ENCODE measurements around the gene RPL36AL. TPM values are rescaled to one million over a fixed set of nuclear protein-coding genes. Genes with fewer than 3 reads are reported as not detected.
A peak's percentile ranks its signal among the peaks of the same experiment; 100 is the strongest.

The RPL36AL gene
- total and polyA plus RNA-seq, 10 of the 15 experiments (the other 5 are each of a cell fraction or from before 2014, with no cell fraction given), result 222 to 1,379 (median 545) TPM

GRCh38 chr14:49585803-49586672 is 34.4 kb downstream of the RPL36AL start, which contains the start of gene RPS29:
TSS of gene RPS29 (minus strand) at chr14:49586380. CDS start at chr14:49586346, 34 bp downstream.
- Histone ChIP-seq H3K27me3 (replicated peaks in 1 of 2; ENCODE audit: control insufficient read depth in 2 of 2, insufficient read depth in 2 of 2, low read length in 1 of 2) (no peaks in the 10 kb centered on the region), H3K4me3 (peak within 1 kb of the TSS; percentile 90), H3K9me3 (replicated peaks; ENCODE audit: control insufficient read depth, insufficient read depth, low read length) (no peaks in the 10 kb centered on the region), H3K4me2 (ENCODE audit: control insufficient read depth, insufficient read depth) (peak within 1 kb of the TSS; percentile 76), H3K9ac (ENCODE audit: control insufficient read depth, insufficient read depth, low read length) (peak within 1 kb of the TSS; percentile 99), H3K79me2 (ENCODE audit: control insufficient read depth, insufficient read depth, low read length) (peaks cover 52% of the 10 kb centered on the region), H3K27ac (ENCODE audit: control insufficient read depth, insufficient read depth) (peak within 1 kb of the TSS; percentile 99), H4K20me1 (ENCODE audit: control insufficient read depth, insufficient read depth) (peaks cover 4% of the 10 kb centered on the region; the same call in 1 of the 2 replicates), H3K36me3 (ENCODE audit: control insufficient read depth in 2 of 2, insufficient read depth in 2 of 2, low read length in 1 of 2) (peaks cover 2 to 13% of the 10 kb centered on the region in 2 experiments; a peak in 2 of 4 replicates), H3K4me1 (ENCODE audit: control insufficient read depth, insufficient read depth, low read length) (no peaks in the 10 kb centered on the region), H2AFZ (ENCODE audit: control insufficient read depth, low read depth, low read length) (peak within 1 kb of the TSS; percentile 77)
- BruUV-seq (replicated peaks), result no TSS peak
- peak; percentile 84 for ATAC-seq
- intact Hi-C loops (cut with micrococcal nuclease; ENCODE audit: unreplicated experiment) (loop anchor here (1.0 to 5.0 kb wide), 4 partner anchors 12 to 124 kb away; partner anchors contain the start of genes DNAAF2, LRR1, MGAT2 and RPL36AL), in situ Hi-C loops (cut with MboI) (no loop called here)
- DNase-seq (ENCODE audit: low read depth, low spot score), result peak; percentile 99
- SMC1A ChIA-PET (ENCODE audit: uncharacterized antibody, unreplicated experiment), result interaction anchor here (0.8 to 2.8 kb wide), 13 partner anchors 9 to 266 kb away, joined by 3 to 12 read pairs (median 5); partner anchors contain the start of genes LRR1, MGAT2, NEMF and RPL36AL
- CTCF ChIA-PET, result interaction anchor here (0.6 to 5.6 kb wide), 16 partner anchors 11 to 1064 kb away, joined by 3 to 75 read pairs (median 4); partner anchors contain the start of genes LRR1, MGAT2, POLE2 and RPL36AL
- peak; percentile 97 for FAIRE-seq
- under 1% methylated on average over 54 of the region's 55 CpGs for WGBS (ENCODE audit: insufficient coverage, insufficient replicate concordance, low lambda C conversion rate, missing lambda C conversion rate)
- RAD21 ChIA-PET (ENCODE audit: unreplicated experiment), result interaction anchor here (0.7 to 4.2 kb wide), 10 partner anchors 10 to 277 kb away, joined by 3 to 27 read pairs (median 10); partner anchors contain the start of genes LRR1, MGAT2 and RPL36AL
- POLR2A ChIA-PET, result interaction anchor here (0.6 to 5.4 kb wide), 13 partner anchors 11 to 290 kb away, joined by 3 to 62 read pairs (median 5); partner anchors contain the start of genes KLHDC2, LRR1, MGAT2 and RPL36AL
- TF ChIP-seq LARP7 (IDR thresholded peaks at IDR 0.05), result peak; percentile 69; the same call in 1 of the 2 replicates
- TF ChIP-seq ZBTB40 (IDR thresholded peaks at IDR 0.05; ENCODE audit: borderline replicate concordance), result peak; percentile 75; the same call in 1 of the 2 replicates
- TF ChIP-seq REST (IDR thresholded peaks at IDR 0.05; ENCODE audit: low read depth, low read length), result 0 out of 2 replicates have a peak, but pooled peaks have one; percentile 14
- TF ChIP-seq CREB1 (IDR thresholded peaks at IDR 0.05; ENCODE audit: low read depth), result peak; percentile 94
- TF ChIP-seq FOXM1 (IDR thresholded peaks at IDR 0.05; ENCODE audit: low read depth, low read length), result peak; percentile 11; the same call in 1 of the 2 replicates
- TF ChIP-seq YY1 (IDR thresholded peaks at IDR 0.05; ENCODE audit: low read depth, low read length), result peak; percentile 95
- TF ChIP-seq CBFB (IDR thresholded peaks at IDR 0.05; ENCODE audit: low read depth), result peak; percentile 54
- peak; percentile 73; the same call in 1 of the 2 replicates for TF ChIP-seq RELB (IDR thresholded peaks at IDR 0.05; ENCODE audit: low read depth)
- peak; percentile 91 for TF ChIP-seq IKZF1 (conservative IDR thresholded peaks at IDR 0.05)
- 0 out of 2 replicates have a peak, but pooled peaks have one; percentile 29 for TF ChIP-seq RFX5 (IDR thresholded peaks at IDR 0.05; ENCODE audit: low read depth, low read length)
- no peak for TF ChIP-seq CBX3 (IDR thresholded peaks at IDR 0.05; ENCODE audit: borderline replicate concordance, low read depth)
